ENCODE results near the gene CHD1. TPM values are rescaled to one million over a fixed set of nuclear protein-coding genes. Genes with fewer than 3 reads are reported as not detected.

The CHD1 gene
- total RNA-seq, 1 donor from 2014 or later, result 50.6 TPM

- Histone ChIP-seq H3K9ac (ENCODE audit: low read depth in 1 of 3, low read length in 3 of 3) (peak overlapping the region in 1 of 3 donors; percentile 30), H3K9me3 (ENCODE audit: control insufficient read depth in 3 of 3, low read length in 3 of 3) (no peaks in the 10 kb centered on the region), H3K27me3 (ENCODE audit: control insufficient read depth in 3 of 3, insufficient read depth in 3 of 3, low read length in 3 of 3) (no peaks in the 10 kb centered on the region), H3K36me3 (ENCODE audit: control insufficient read depth in 3 of 3, insufficient read depth in 3 of 3, low read length in 3 of 3) (peaks cover 0 to 6% (median 3%) of the 10 kb centered on the region in 3 donors), H3K27ac (ENCODE audit: low read depth, low read length) (no peak overlapping the region), H3K4me3 (ENCODE audit: low read length in 3 of 3) (no peak overlapping the region), H3K4me1 (ENCODE audit: control insufficient read depth in 3 of 3, insufficient read depth in 3 of 3, low read length in 3 of 3) (peaks cover 0 to under 1% (median 0%) of the 10 kb centered on the region in 3 donors)
Measured at GRCh38 chr5:98905857-98906688, 22.7 kb downstream of the CHD1 start.

DNA sequence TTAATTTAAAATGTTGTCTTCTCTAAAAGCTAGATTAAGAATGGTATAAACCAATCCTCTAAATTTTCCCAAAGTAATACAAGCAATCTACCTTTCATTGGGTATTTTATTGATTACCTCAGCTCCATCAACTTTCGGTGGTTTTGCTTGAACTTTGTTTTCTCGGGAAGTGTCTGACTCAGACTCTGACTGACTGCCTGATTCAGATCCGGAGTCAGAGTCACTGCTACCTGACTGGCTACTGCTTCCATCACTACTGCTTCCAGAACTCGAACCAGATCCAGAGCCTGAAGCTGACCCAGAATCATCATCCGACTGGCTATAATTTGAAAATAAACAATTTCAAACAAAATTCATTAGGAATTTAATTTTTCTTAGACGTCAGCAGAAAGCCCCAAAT is 24.0 kb downstream of the CHD1 start:
- no peak overlapping the region for H3K27ac ChIP-seq (ENCODE audit: low read depth, low read length)
- no peak overlapping the region for H3K9ac ChIP-seq (ENCODE audit: low read depth in 1 of 3, low read length in 3 of 3)
- peaks cover 6 to 14% (median 7%) of the 10 kb centered on the region in 3 donors for H3K36me3 ChIP-seq (ENCODE audit: control insufficient read depth in 3 of 3, insufficient read depth in 3 of 3, low read length in 3 of 3)

GRCh38 chr5:98902733-98903132 is 26.1 kb downstream of the CHD1 start:
- H3K27me3 ChIP-seq (ENCODE audit: control insufficient read depth in 3 of 3, insufficient read depth in 3 of 3, low read length in 3 of 3), result no peaks in the 10 kb centered on the region
- no peaks in the 10 kb centered on the region for H3K4me1 ChIP-seq (ENCODE audit: control insufficient read depth in 3 of 3, insufficient read depth in 3 of 3, low read length in 3 of 3)
- peaks cover 14 to 28% (median 16%) of the 10 kb centered on the region in 3 donors for H3K36me3 ChIP-seq (ENCODE audit: control insufficient read depth in 3 of 3, insufficient read depth in 3 of 3, low read length in 3 of 3)
- H3K27ac ChIP-seq (ENCODE audit: low read depth, low read length), result no peak overlapping the region
- no peak overlapping the region for H3K9ac ChIP-seq (ENCODE audit: low read depth in 1 of 3, low read length in 3 of 3)
- no peak overlapping the region for H3K4me3 ChIP-seq (ENCODE audit: low read length in 3 of 3)
- no peaks in the 10 kb centered on the region for H3K9me3 ChIP-seq (ENCODE audit: control insufficient read depth in 3 of 3, low read length in 3 of 3)

More for the DNA sequence above, 24.0 kb downstream of the CHD1 start:
- Histone ChIP-seq H3K9me3 (ENCODE audit: control insufficient read depth in 3 of 3, low read length in 3 of 3) (no peaks in the 10 kb centered on the region), H3K4me1 (ENCODE audit: control insufficient read depth in 3 of 3, insufficient read depth in 3 of 3, low read length in 3 of 3) (no peaks in the 10 kb centered on the region), H3K27me3 (ENCODE audit: control insufficient read depth in 3 of 3, insufficient read depth in 3 of 3, low read length in 3 of 3) (no peaks in the 10 kb centered on the region), H3K4me3 (ENCODE audit: low read length in 3 of 3) (no peak overlapping the region)

DNA sequence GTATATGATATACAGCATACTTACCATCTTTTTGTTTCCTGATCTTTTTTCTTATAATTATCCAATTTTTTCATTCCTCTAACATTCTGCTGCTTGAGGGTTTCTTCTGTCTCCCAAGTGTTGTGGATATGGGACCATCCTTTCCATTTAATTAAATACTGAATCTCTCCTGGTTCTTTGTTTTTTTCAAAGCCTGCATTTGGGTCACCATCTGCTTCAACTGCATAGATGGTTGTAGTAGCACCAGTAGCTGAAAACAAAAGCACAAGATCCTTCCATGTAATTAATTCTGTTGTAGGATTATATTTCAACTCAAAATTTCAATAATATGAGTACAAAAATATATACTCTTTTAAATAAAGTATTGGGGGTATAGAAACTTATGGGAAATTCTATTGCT is 29.4 kb downstream of the CHD1 start:
- Histone ChIP-seq H3K4me3 (ENCODE audit: low read length in 3 of 3) (no peak overlapping the region), H3K27ac (ENCODE audit: low read depth, low read length) (no peak overlapping the region), H3K9me3 (ENCODE audit: control insufficient read depth in 3 of 3, low read length in 3 of 3) (no peaks in the 10 kb centered on the region), H3K9ac (ENCODE audit: low read depth in 1 of 3, low read length in 3 of 3) (no peak overlapping the region), H3K4me1 (ENCODE audit: control insufficient read depth in 3 of 3, insufficient read depth in 3 of 3, low read length in 3 of 3) (no peaks in the 10 kb centered on the region), H3K36me3 (ENCODE audit: control insufficient read depth in 3 of 3, insufficient read depth in 3 of 3, low read length in 3 of 3) (peaks cover 25 to 43% (median 35%) of the 10 kb centered on the region in 3 donors), H3K27me3 (ENCODE audit: control insufficient read depth in 3 of 3, insufficient read depth in 3 of 3, low read length in 3 of 3) (no peaks in the 10 kb centered on the region)

- Histone ChIP-seq H3K4me1 (ENCODE audit: control insufficient read depth in 3 of 3, insufficient read depth in 3 of 3, low read length in 3 of 3) (no peaks in the 10 kb centered on the region), H3K4me3 (ENCODE audit: low read length in 3 of 3) (no peak overlapping the region), H3K36me3 (ENCODE audit: control insufficient read depth in 3 of 3, insufficient read depth in 3 of 3, low read length in 3 of 3) (peaks cover 25 to 40% (median 35%) of the 10 kb centered on the region in 3 donors), H3K27me3 (ENCODE audit: control insufficient read depth in 3 of 3, insufficient read depth in 3 of 3, low read length in 3 of 3) (no peaks in the 10 kb centered on the region), H3K9ac (ENCODE audit: low read depth in 1 of 3, low read length in 3 of 3) (no peak overlapping the region), H3K9me3 (ENCODE audit: control insufficient read depth in 3 of 3, low read length in 3 of 3) (no peaks in the 10 kb centered on the region), H3K27ac (ENCODE audit: low read depth, low read length) (no peak overlapping the region)
Measured at GRCh38 chr5:98898743-98899142, 30.1 kb downstream of the CHD1 start.

DNA sequence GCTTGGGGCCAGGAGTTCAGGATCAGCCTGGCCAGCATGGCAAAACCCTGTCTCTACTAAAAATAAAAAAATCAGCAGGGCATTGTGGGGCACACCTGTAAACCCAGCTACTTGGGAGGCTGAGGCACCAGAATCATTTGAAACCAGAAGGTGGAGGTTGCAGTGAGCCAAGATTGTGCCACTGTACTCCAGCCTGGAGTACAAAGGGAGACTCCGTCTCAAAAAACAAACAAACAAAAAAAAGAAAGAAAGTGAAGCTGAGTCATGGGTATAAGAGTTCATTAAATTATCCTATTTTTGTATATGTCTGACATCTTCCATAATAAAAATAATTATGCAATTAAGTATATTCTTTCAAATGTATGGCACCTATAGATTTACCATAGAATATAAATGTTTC is 37.2 kb downstream of the CHD1 start:
- no peak overlapping the region for H3K27ac ChIP-seq (ENCODE audit: low read depth, low read length)
- no peaks in the 10 kb centered on the region for H3K27me3 ChIP-seq (ENCODE audit: control insufficient read depth in 3 of 3, insufficient read depth in 3 of 3, low read length in 3 of 3)
- H3K4me1 ChIP-seq (ENCODE audit: control insufficient read depth in 3 of 3, insufficient read depth in 3 of 3, low read length in 3 of 3), result no peaks in the 10 kb centered on the region
- no peaks in the 10 kb centered on the region for H3K9me3 ChIP-seq (ENCODE audit: control insufficient read depth in 3 of 3, low read length in 3 of 3)
- no peak overlapping the region for H3K9ac ChIP-seq (ENCODE audit: low read depth in 1 of 3, low read length in 3 of 3)
- no peak overlapping the region for H3K4me3 ChIP-seq (ENCODE audit: low read length in 3 of 3)
- peaks cover 17 to 47% (median 29%) of the 10 kb centered on the region in 3 donors for H3K36me3 ChIP-seq (ENCODE audit: control insufficient read depth in 3 of 3, insufficient read depth in 3 of 3, low read length in 3 of 3)

DNA sequence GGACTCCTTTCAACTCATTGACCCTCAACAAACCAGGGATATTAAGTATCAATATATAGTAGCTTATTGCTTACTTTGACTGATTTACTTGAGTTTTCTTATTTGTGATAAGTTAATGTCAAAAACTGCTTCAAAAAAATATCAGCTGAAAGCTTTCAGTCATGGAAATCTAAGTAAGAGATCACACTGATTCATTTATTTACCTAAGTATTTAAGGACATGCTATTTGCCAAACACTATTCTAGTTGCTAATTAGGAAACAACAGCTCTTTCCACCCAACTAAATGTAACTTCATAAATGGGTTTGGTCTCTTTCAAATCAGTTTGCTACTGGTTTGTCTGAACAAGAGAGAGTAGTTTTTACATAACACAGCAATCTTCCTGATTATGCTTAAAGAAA is 48.2 kb downstream of the CHD1 start:
- Histone ChIP-seq H3K9ac (ENCODE audit: low read depth in 1 of 3, low read length in 3 of 3) (no peak overlapping the region), H3K4me3 (ENCODE audit: low read length in 3 of 3) (no peak overlapping the region), H3K36me3 (ENCODE audit: control insufficient read depth in 3 of 3, insufficient read depth in 3 of 3, low read length in 3 of 3) (peaks cover 20 to 53% (median 45%) of the 10 kb centered on the region in 3 donors), H3K27ac (ENCODE audit: low read depth, low read length) (no peak overlapping the region), H3K9me3 (ENCODE audit: control insufficient read depth in 3 of 3, low read length in 3 of 3) (no peaks in the 10 kb centered on the region), H3K27me3 (ENCODE audit: control insufficient read depth in 3 of 3, insufficient read depth in 3 of 3, low read length in 3 of 3) (no peaks in the 10 kb centered on the region), H3K4me1 (ENCODE audit: control insufficient read depth in 3 of 3, insufficient read depth in 3 of 3, low read length in 3 of 3) (no peaks in the 10 kb centered on the region)

DNA sequence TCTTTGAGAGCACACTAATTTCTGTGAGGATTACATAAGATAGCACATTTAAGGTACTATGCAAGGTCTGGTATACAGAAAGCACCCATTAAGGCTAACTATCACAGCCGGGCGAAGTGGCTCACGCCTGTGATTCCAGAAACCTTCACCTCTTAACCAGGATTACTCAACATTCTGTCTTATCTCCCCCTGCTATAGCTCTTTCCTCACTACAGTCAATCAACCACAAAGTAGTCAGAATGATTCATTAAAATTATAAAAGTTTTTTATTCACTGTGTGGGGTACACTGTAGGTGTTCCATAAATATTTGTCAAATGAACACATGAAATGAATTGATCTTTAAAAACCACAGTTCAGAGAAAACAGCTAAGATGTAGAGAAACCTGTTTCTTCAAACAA is 48.7 kb downstream of the CHD1 start:
- Histone ChIP-seq H3K36me3 (ENCODE audit: control insufficient read depth in 3 of 3, insufficient read depth in 3 of 3, low read length in 3 of 3) (peaks cover 20 to 53% (median 45%) of the 10 kb centered on the region in 3 donors), H3K4me1 (ENCODE audit: control insufficient read depth in 3 of 3, insufficient read depth in 3 of 3, low read length in 3 of 3) (no peaks in the 10 kb centered on the region), H3K4me3 (ENCODE audit: low read length in 3 of 3) (no peak overlapping the region), H3K9me3 (ENCODE audit: control insufficient read depth in 3 of 3, low read length in 3 of 3) (no peaks in the 10 kb centered on the region), H3K27ac (ENCODE audit: low read depth, low read length) (no peak overlapping the region), H3K9ac (ENCODE audit: low read depth in 1 of 3, low read length in 3 of 3) (no peak overlapping the region), H3K27me3 (ENCODE audit: control insufficient read depth in 3 of 3, insufficient read depth in 3 of 3, low read length in 3 of 3) (no peaks in the 10 kb centered on the region)

DNA sequence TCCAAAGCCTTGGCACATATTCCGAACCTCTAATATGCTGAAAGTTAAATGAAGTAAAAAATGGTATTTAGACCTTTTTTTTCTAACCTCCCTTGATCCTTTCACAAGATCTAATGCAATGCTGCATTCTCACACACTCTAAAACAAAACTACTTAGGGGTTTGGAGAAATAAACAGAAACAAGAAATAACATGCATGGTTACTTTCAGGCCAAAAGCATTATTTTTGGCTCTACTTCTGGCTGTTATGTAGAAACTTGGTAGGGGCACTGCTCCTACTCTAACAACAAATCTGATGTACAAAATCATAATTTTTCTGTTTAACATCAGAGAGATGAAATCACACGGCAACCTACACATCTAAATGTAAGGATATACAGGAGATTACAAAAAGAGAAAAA is 51.2 kb downstream of the CHD1 start:
- Histone ChIP-seq H3K9me3 (ENCODE audit: control insufficient read depth in 3 of 3, low read length in 3 of 3) (no peaks in the 10 kb centered on the region), H3K4me3 (ENCODE audit: low read length in 3 of 3) (no peak overlapping the region), H3K4me1 (ENCODE audit: control insufficient read depth in 3 of 3, insufficient read depth in 3 of 3, low read length in 3 of 3) (no peaks in the 10 kb centered on the region), H3K36me3 (ENCODE audit: control insufficient read depth in 3 of 3, insufficient read depth in 3 of 3, low read length in 3 of 3) (peaks cover 27 to 57% (median 50%) of the 10 kb centered on the region in 3 donors), H3K27me3 (ENCODE audit: control insufficient read depth in 3 of 3, insufficient read depth in 3 of 3, low read length in 3 of 3) (no peaks in the 10 kb centered on the region), H3K9ac (ENCODE audit: low read depth in 1 of 3, low read length in 3 of 3) (no peak overlapping the region), H3K27ac (ENCODE audit: low read depth, low read length) (no peak overlapping the region)

- Histone ChIP-seq H3K36me3 (ENCODE audit: control insufficient read depth in 3 of 3, insufficient read depth in 3 of 3, low read length in 3 of 3) (peaks cover 21 to 52% (median 48%) of the 10 kb centered on the region in 3 donors), H3K4me3 (ENCODE audit: low read length in 3 of 3) (no peak overlapping the region), H3K4me1 (ENCODE audit: control insufficient read depth in 3 of 3, insufficient read depth in 3 of 3, low read length in 3 of 3) (no peaks in the 10 kb centered on the region), H3K9me3 (ENCODE audit: control insufficient read depth in 3 of 3, low read length in 3 of 3) (no peaks in the 10 kb centered on the region), H3K9ac (ENCODE audit: low read depth in 1 of 3, low read length in 3 of 3) (no peak overlapping the region), H3K27ac (ENCODE audit: low read depth, low read length) (no peak overlapping the region), H3K27me3 (ENCODE audit: control insufficient read depth in 3 of 3, insufficient read depth in 3 of 3, low read length in 3 of 3) (no peaks in the 10 kb centered on the region)
Measured at GRCh38 chr5:98872674-98873073, 56.1 kb downstream of the CHD1 start.

Measured in skeletal muscle tissue (tissue), 4 donors.